ENCODE measurements around the gene POLR3E. TPM values are rescaled to one million over a fixed set of nuclear protein-coding genes. Genes with fewer than 3 reads are reported as not detected.
A peak's percentile ranks its signal among the peaks of the same experiment; 100 is the strongest.

Gene POLR3E
- total and polyA plus RNA-seq, 2 experiments from 2014 or later: 24.9 to 65.3 TPM

GRCh38 chr16:22352723-22353122, 55.5 kb downstream of the POLR3E start:
- TF ChIP-seq CTCF (IDR thresholded peaks at IDR 0.05; ENCODE audit: low read depth, low read length): no peak
- no peak for DNase-seq (ENCODE audit: low read depth in 1 of 2, low spot score in 1 of 2)
- H3K27ac ChIP-seq: no peak overlapping the region
- no peaks in the 10 kb centered on the region for H3K4me1 ChIP-seq (ENCODE audit: low read depth)
- no peaks in the 10 kb centered on the region for H3K27me3 ChIP-seq
- H3K36me3 ChIP-seq: peaks cover 10% of the 10 kb centered on the region
- H3K9me3 ChIP-seq (ENCODE audit: low read depth): no peaks in the 10 kb centered on the region
- H3K4me3 ChIP-seq: no peak overlapping the region

DNA sequence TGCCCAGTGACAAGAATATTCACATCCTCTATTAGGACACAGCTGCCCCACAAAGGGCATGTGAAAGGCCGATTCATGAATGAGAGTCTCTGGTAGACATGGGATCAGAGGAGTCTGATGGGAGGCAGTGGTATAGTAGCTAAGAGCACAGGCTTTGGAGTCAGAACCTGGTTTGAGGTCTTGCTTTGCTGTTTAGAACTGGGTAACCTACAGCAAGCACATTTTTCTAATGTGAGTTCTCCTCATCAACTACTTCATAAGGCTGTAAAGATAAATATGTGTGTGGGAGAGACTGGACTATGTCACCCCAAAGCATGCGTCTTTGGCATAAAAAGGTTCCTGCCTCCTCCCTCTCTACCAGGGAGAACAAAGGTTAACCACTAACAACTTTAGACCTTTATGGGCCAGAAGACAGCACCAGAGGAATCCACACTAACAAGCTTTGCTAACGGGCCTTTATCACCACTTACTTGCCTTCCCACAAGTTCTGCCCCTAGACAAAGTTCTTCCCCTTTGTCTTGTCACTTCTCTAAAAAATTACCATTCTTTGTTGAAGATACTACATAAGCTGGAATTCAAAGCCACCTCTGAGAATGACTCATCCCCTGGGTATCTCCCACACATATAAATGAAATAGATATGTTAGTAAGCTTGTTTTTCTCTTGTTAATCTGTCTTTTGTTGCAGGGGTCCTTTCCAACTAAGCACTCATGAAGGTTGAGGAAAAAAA, 56.1 kb downstream of the POLR3E start:
- peak in 1 of 2 donors; percentile 81 for DNase-seq (ENCODE audit: low read depth in 1 of 2, low spot score in 1 of 2)
- no peak overlapping the region for H3K4me3 ChIP-seq

GRCh38 chr16:22353933-22354541, 56.8 kb downstream of the POLR3E start:
- Histone ChIP-seq H3K4me1 (ENCODE audit: low read depth) (no peaks in the 10 kb centered on the region), H3K36me3 (no peaks in the 10 kb centered on the region), H3K4me3 (no peak overlapping the region), H3K27ac (no peak overlapping the region), H3K27me3 (no peaks in the 10 kb centered on the region), H3K9me3 (ENCODE audit: low read depth) (no peaks in the 10 kb centered on the region)
- no peak for DNase-seq (ENCODE audit: low read depth in 1 of 2, low spot score in 1 of 2)
- no peak for TF ChIP-seq CTCF (IDR thresholded peaks at IDR 0.05; ENCODE audit: low read depth, low read length)

More for the DNA sequence above, 56.1 kb downstream of the POLR3E start:
- Histone ChIP-seq H3K27ac (no peak overlapping the region), H3K27me3 (no peaks in the 10 kb centered on the region), H3K36me3 (peaks cover 5% of the 10 kb centered on the region), H3K9me3 (ENCODE audit: low read depth) (no peaks in the 10 kb centered on the region), H3K4me1 (ENCODE audit: low read depth) (no peaks in the 10 kb centered on the region)
- no peak for TF ChIP-seq CTCF (IDR thresholded peaks at IDR 0.05; ENCODE audit: low read depth, low read length)

- H3K9me3 ChIP-seq (ENCODE audit: low read depth): no peaks in the 10 kb centered on the region
- no peaks in the 10 kb centered on the region for H3K36me3 ChIP-seq
Measured at GRCh38 chr16:22355487-22355908, 58.3 kb downstream of the POLR3E start.

More at GRCh38 chr16:22355487-22355908, 58.3 kb downstream of the POLR3E start:
- no peak for DNase-seq (ENCODE audit: low read depth in 1 of 2, low spot score in 1 of 2)
- Histone ChIP-seq H3K27ac (no peak overlapping the region), H3K4me3 (no peak overlapping the region), H3K27me3 (no peaks in the 10 kb centered on the region), H3K4me1 (ENCODE audit: low read depth) (no peaks in the 10 kb centered on the region)
- no peak for TF ChIP-seq CTCF (IDR thresholded peaks at IDR 0.05; ENCODE audit: low read depth, low read length)

All from cardiac muscle cell (in vitro differentiated cells and primary cell).